ENCODE data around the gene UVRAG. TPM values are rescaled to one million over a fixed set of nuclear protein-coding genes. Genes with fewer than 3 reads are reported as not detected.

Gene UVRAG
- total RNA-seq, 2 donors from 2014 or later, result 10.9 to 31.0 TPM

- intact Hi-C loops (cut with DNase I), result loop anchor here (10.0 kb wide), 1 partner anchor 63 kb away; no protein-coding TSS in a partner anchor
- no peak overlapping the region for H3K4me3 ChIP-seq
- no peaks in the 10 kb centered on the region for H3K4me1 ChIP-seq
- WGBS, 2 donors, result 81 to 88% methylated on average over 12 of the region's 12 CpGs
- no peaks in the 10 kb centered on the region for H3K9me3 ChIP-seq
- ATAC-seq (no peak), DNase-seq (no peak)
- no peak overlapping the region for H3K27ac ChIP-seq
- H3K27me3 ChIP-seq, result no peaks in the 10 kb centered on the region
- no peaks in the 10 kb centered on the region for H3K36me3 ChIP-seq (replicated peaks in 1 of 2; ENCODE audit: insufficient read depth in 1 of 2, low read depth in 2 of 2)
- TF ChIP-seq CTCF (IDR thresholded peaks at IDR 0.05), result no peak
- TF ChIP-seq POLR2A (IDR thresholded peaks at IDR 0.05), result no peak
Observed at GRCh38 chr11:75802021-75802912, 12.7 kb upstream of the UVRAG start.

GRCh38 chr11:75802913-75803820 lies 11.8 kb upstream of the UVRAG start:
- Histone ChIP-seq H3K4me3 (no peak overlapping the region), H3K27ac (no peak overlapping the region), H3K27me3 (no peaks in the 10 kb centered on the region), H3K9me3 (no peaks in the 10 kb centered on the region), H3K36me3 (replicated peaks in 1 of 2; ENCODE audit: insufficient read depth in 1 of 2, low read depth in 2 of 2) (no peaks in the 10 kb centered on the region), H3K4me1 (no peaks in the 10 kb centered on the region)
- DNase-seq (peak; percentile 77 to 85 (median 80)), ATAC-seq (peak; percentile 92)
- WGBS, 2 donors, result 30 to 32% methylated on average over 9 to 10 of the region's 10 CpGs
- TF ChIP-seq POLR2A (IDR thresholded peaks at IDR 0.05) (no peak), CTCF (IDR thresholded peaks at IDR 0.05) (peak; percentile 65 to 86 (median 85))
- intact Hi-C loops (cut with DNase I), result loop anchor here (10.0 kb wide), 1 partner anchor 62 kb away; no protein-coding TSS in a partner anchor

- intact Hi-C loops (cut with DNase I), result loop anchor here (10.0 kb wide), 1 partner anchor 56 kb away; no protein-coding TSS in a partner anchor
- Histone ChIP-seq H3K4me1 (no peaks in the 10 kb centered on the region), H3K27me3 (no peaks in the 10 kb centered on the region), H3K27ac (no peak overlapping the region), H3K36me3 (replicated peaks in 1 of 2; ENCODE audit: insufficient read depth in 1 of 2, low read depth in 2 of 2) (no peaks in the 10 kb centered on the region), H3K4me3 (no peak overlapping the region), H3K9me3 (no peaks in the 10 kb centered on the region)
- WGBS, 2 donors, result 51 to 54% methylated on average over 2 of the region's 2 CpGs
- no peak for TF ChIP-seq CTCF (IDR thresholded peaks at IDR 0.05)
- TF ChIP-seq POLR2A (IDR thresholded peaks at IDR 0.05), result no peak
- DNase-seq (no peak), ATAC-seq (no peak)
Observed at GRCh38 chr11:75809111-75809510, 5.9 kb upstream of the UVRAG start.

GRCh38 chr11:75809991-75810390 lies 5.0 kb upstream of the UVRAG start:
- H3K27me3 ChIP-seq, result no peaks in the 10 kb centered on the region
- ATAC-seq (no peak), DNase-seq (no peak)
- intact Hi-C loops (cut with DNase I), result loop anchor here (10.0 kb wide), 1 partner anchor 55 kb away; no protein-coding TSS in a partner anchor
- 67 to 84% methylated on average over 2 of the region's 2 CpGs for WGBS, 2 donors
- no peak overlapping the region for H3K27ac ChIP-seq
- no peak for TF ChIP-seq CTCF (IDR thresholded peaks at IDR 0.05)
- no peak for TF ChIP-seq POLR2A (IDR thresholded peaks at IDR 0.05)
- no peaks in the 10 kb centered on the region for H3K4me1 ChIP-seq
- H3K9me3 ChIP-seq, result no peaks in the 10 kb centered on the region
- H3K36me3 ChIP-seq (replicated peaks in 1 of 2; ENCODE audit: insufficient read depth in 1 of 2, low read depth in 2 of 2), result no peaks in the 10 kb centered on the region
- no peak overlapping the region for H3K4me3 ChIP-seq
